Measurements from ENCODE around the gene NTM. TPM values are rescaled to one million over a fixed set of nuclear protein-coding genes. Genes with fewer than 3 reads are reported as not detected.

The NTM gene
- total and polyA plus RNA-seq, 2 experiments from 2014 or later, result 2.2 to 4.9 TPM

- DNase-seq (ENCODE audit: low spot score), result no peak
- no peak overlapping the region for H3K4me3 ChIP-seq
- H3K9me3 ChIP-seq (ENCODE audit: low read depth), result no peaks in the 10 kb centered on the region
- TF ChIP-seq EZH2phosphoT487 (IDR thresholded peaks at IDR 0.05; ENCODE audit: low read depth, severe bottlenecking, unreplicated experiment) (no peak), EZH2 (IDR thresholded peaks at IDR 0.05; ENCODE audit: borderline replicate concordance) (no peak), CTCF (IDR thresholded peaks at IDR 0.05; ENCODE audit: poor library complexity) (no peak)
- no peaks in the 10 kb centered on the region for H3K79me2 ChIP-seq
- no peak overlapping the region for H2AFZ ChIP-seq
- H3K27me3 ChIP-seq, result no peaks in the 10 kb centered on the region
- H3K9me2 ChIP-seq (replicated peaks; ENCODE audit: insufficient read depth), result no peaks in the 10 kb centered on the region
- no peaks in the 10 kb centered on the region for H3K4me1 ChIP-seq (ENCODE audit: insufficient read depth)
- H3K36me3 ChIP-seq (replicated peaks; ENCODE audit: insufficient read depth, low read depth), result no peaks in the 10 kb centered on the region
- WGBS (ENCODE audit: low lambda C conversion rate, missing lambda C conversion rate), result 50% methylated on average over 6 of the region's 6 CpGs
- H3K27ac ChIP-seq, result no peak overlapping the region
- no peaks in the 10 kb centered on the region for H4K20me1 ChIP-seq (ENCODE audit: insufficient read depth, poor library complexity, severe bottlenecking)
- no peak overlapping the region for H3K4me2 ChIP-seq
Measured at GRCh38 chr11:131756479-131757110, 386.2 kb downstream of the NTM start.

DNA sequence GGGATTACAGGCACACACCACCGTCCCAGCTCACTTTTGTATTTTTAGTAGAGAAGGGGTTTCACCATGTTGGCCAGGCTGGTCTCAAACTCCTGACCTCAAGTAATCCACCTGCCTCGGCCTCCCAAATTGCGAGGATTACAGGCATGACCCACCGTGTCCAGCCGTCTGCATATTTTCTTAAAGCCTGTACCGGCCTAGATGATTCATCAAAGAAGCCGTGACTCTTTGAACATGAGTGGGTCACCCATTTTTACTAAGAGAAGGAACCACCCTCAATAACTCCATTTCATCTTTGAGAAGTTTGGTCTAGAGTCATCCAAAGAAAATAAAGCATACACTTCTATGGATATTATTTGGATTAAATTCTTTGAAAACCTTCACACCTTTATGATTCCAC is 388.3 kb downstream of the NTM start:
- no peak overlapping the region for H3K4me2 ChIP-seq
- H3K4me3 ChIP-seq, result no peak overlapping the region
- no peaks in the 10 kb centered on the region for H3K79me2 ChIP-seq
- H3K9me2 ChIP-seq (replicated peaks; ENCODE audit: insufficient read depth), result no peaks in the 10 kb centered on the region
- no peaks in the 10 kb centered on the region for H3K27me3 ChIP-seq
- 89% methylated on average over 7 of the region's 7 CpGs for WGBS (ENCODE audit: low lambda C conversion rate, missing lambda C conversion rate)
- H3K9me3 ChIP-seq (ENCODE audit: low read depth), result no peaks in the 10 kb centered on the region
- H4K20me1 ChIP-seq (ENCODE audit: insufficient read depth, poor library complexity, severe bottlenecking), result no peaks in the 10 kb centered on the region
- TF ChIP-seq EZH2 (IDR thresholded peaks at IDR 0.05; ENCODE audit: borderline replicate concordance), result no peak
- no peak for TF ChIP-seq CTCF (IDR thresholded peaks at IDR 0.05; ENCODE audit: poor library complexity)
- no peak for TF ChIP-seq EZH2phosphoT487 (IDR thresholded peaks at IDR 0.05; ENCODE audit: low read depth, severe bottlenecking, unreplicated experiment)
- no peak overlapping the region for H2AFZ ChIP-seq
- no peaks in the 10 kb centered on the region for H3K36me3 ChIP-seq (replicated peaks; ENCODE audit: insufficient read depth, low read depth)
- DNase-seq (ENCODE audit: low spot score), result no peak
- H3K27ac ChIP-seq, result no peak overlapping the region
- no peaks in the 10 kb centered on the region for H3K4me1 ChIP-seq (ENCODE audit: insufficient read depth)

DNA sequence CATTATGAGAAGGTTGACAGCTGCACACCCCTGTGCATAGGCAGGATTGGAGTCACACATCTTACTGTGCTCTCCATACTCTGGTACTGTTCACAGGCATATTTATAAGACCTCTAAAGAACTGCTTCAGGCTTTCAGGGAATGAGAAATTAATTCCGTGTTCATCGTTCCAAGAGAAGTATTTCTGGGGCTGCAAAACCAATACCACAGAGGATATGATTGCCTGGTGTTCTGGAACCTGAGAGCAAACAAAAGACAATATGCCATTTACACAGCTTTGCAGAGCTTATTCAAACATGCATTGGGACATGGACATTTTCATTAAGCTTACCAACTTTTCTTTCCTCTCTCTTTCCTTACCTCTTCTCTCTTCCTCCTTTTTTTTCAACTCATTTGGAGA is 388.7 kb downstream of the NTM start:
- no peak overlapping the region for H3K27ac ChIP-seq
- H3K9me3 ChIP-seq (ENCODE audit: low read depth), result no peaks in the 10 kb centered on the region
- no peaks in the 10 kb centered on the region for H3K9me2 ChIP-seq (replicated peaks; ENCODE audit: insufficient read depth)
- H3K36me3 ChIP-seq (replicated peaks; ENCODE audit: insufficient read depth, low read depth), result no peaks in the 10 kb centered on the region
- H3K4me1 ChIP-seq (ENCODE audit: insufficient read depth), result no peaks in the 10 kb centered on the region
- no peak overlapping the region for H3K4me3 ChIP-seq
- no peak overlapping the region for H3K4me2 ChIP-seq
- TF ChIP-seq EZH2phosphoT487 (IDR thresholded peaks at IDR 0.05; ENCODE audit: low read depth, severe bottlenecking, unreplicated experiment) (no peak), CTCF (IDR thresholded peaks at IDR 0.05; ENCODE audit: poor library complexity) (no peak), EZH2 (IDR thresholded peaks at IDR 0.05; ENCODE audit: borderline replicate concordance) (no peak)
- no peaks in the 10 kb centered on the region for H3K27me3 ChIP-seq
- 81% methylated on average over 2 of the region's 2 CpGs for WGBS (ENCODE audit: low lambda C conversion rate, missing lambda C conversion rate)
- no peaks in the 10 kb centered on the region for H4K20me1 ChIP-seq (ENCODE audit: insufficient read depth, poor library complexity, severe bottlenecking)
- no peak for DNase-seq (ENCODE audit: low spot score)
- H2AFZ ChIP-seq, result no peak overlapping the region
- no peaks in the 10 kb centered on the region for H3K79me2 ChIP-seq

Measured in hepatocyte (in vitro differentiated cells).